ENCODE measurements around the gene DSCAML1. TPM values are rescaled to one million over a fixed set of nuclear protein-coding genes. Genes with fewer than 3 reads are reported as not detected.

Gene DSCAML1
- total and polyA plus RNA-seq, 9 of the 15 experiments (the other 6 are each of a cell fraction or from before 2014, with no cell fraction given), result not detected

DNA sequence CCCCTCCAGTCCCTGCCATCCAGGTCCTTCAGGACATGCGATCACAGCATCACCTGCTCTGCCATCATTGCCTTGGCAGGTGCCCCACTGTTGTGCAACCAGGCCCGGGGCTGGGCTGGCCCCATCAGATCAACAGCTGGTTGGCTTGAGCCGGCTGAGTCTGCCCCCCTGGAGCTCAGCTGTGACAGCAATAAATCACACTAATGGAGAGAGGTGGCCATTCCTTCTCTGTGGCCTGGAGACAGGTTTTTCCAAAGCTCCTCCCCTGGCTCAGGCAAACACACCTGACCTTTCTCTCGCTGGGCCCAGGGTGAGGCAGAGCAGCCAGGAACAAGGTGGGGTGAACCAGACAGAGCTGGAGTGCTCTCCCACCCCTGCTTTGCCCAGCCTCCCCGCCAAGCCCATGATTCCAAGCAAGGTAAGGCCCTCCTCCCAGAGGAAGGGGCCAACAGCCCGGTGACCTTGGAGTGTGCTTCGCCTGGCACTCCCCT lies 36.4 kb upstream of the DSCAML1 start (continued):
- no peak for TF ChIP-seq CEBPG (CRISPR knock-in tag; IDR thresholded peaks at IDR 0.05)
- TF ChIP-seq CEBPG (tag; conservative IDR thresholded peaks at IDR 0.05 in 1 of 2, IDR thresholded peaks at IDR 0.05 in 1 of 2), result peak in 1 of 2 experiments; percentile 65; a peak in 2 of 4 replicates
- TF ChIP-seq TFAP4 (CRISPR knock-in tag; IDR thresholded peaks at IDR 0.05; ENCODE audit: borderline replicate concordance), result peak; percentile 15; the same call in 1 of the 2 replicates
- TF ChIP-seq, protein P1, sequence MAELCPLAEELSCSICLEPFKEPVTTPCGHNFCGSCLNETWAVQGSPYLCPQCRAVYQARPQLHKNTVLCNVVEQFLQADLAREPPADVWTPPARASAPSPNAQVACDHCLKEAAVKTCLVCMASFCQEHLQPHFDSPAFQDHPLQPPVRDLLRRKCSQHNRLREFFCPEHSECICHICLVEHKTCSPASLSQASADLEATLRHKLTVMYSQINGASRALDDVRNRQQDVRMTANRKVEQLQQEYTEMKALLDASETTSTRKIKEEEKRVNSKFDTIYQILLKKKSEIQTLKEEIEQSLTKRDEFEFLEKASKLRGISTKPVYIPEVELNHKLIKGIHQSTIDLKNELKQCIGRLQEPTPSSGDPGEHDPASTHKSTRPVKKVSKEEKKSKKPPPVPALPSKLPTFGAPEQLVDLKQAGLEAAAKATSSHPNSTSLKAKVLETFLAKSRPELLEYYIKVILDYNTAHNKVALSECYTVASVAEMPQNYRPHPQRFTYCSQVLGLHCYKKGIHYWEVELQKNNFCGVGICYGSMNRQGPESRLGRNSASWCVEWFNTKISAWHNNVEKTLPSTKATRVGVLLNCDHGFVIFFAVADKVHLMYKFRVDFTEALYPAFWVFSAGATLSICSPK (IDR thresholded peaks at IDR 0.05; ENCODE audit: borderline replicate concordance), result no peak

- CTCF ChIA-PET (ENCODE audit: low intra/inter-chr PET ratio), result no interaction called here
- in situ Hi-C loops (cut with MboI) (no loop called here), intact Hi-C loops (cut with micrococcal nuclease) (no loop called here)
- no peak for ATAC-seq
- no peaks in the 10 kb centered on the region for H3K79me2 ChIP-seq (ENCODE audit: control insufficient read depth, insufficient read depth, low read length)
- no peak overlapping the region for H3K4me2 ChIP-seq (ENCODE audit: insufficient read depth, low read length)
- no peak for FAIRE-seq
- no peak overlapping the region for H3K27ac ChIP-seq (ENCODE audit: extremely low read depth, low read depth, low read length)
- H3K4me3 ChIP-seq, result no peak overlapping the region
- WGBS (ENCODE audit: insufficient coverage, low coverage, missing lambda C conversion rate), result 0% methylated on average over 8 of the region's 8 CpGs
- peaks cover 3% of the 10 kb centered on the region for H3K9me1 ChIP-seq (ENCODE audit: control insufficient read depth, insufficient read depth, low read length)
- H3K27me3 ChIP-seq (ENCODE audit: control insufficient read depth in 2 of 2, insufficient read depth in 2 of 2, low read length in 2 of 2), result peaks cover 41 to 95% of the 10 kb centered on the region in 2 experiments; a peak in 4 of 5 replicates
- no peak for DNase-seq (ENCODE audit: extremely low read depth in 1 of 4, low spot score in 3 of 4)
- no peak overlapping the region for H3K9ac ChIP-seq (ENCODE audit: insufficient read depth in 1 of 2, low read depth in 2 of 2, low read length in 2 of 2)
- POLR2A ChIA-PET, result interaction anchor here (0.6 to 1.4 kb wide), 2 partner anchors 10 to 97 kb away, joined by 4 to 5 read pairs; no protein-coding TSS in a partner anchor
- H3K36me3 ChIP-seq (ENCODE audit: control insufficient read depth, insufficient read depth, low read length), result no peaks in the 10 kb centered on the region
- peaks cover 0 to 14% of the 10 kb centered on the region in 2 experiments; a peak in 2 of 5 replicates for H3K4me1 ChIP-seq (replicated peaks in 1 of 2; ENCODE audit: control insufficient read depth in 2 of 2, insufficient read depth in 2 of 2, low read length in 2 of 2)
- no peak overlapping the region for H2AFZ ChIP-seq (ENCODE audit: low read depth, low read length)
- H4K20me1 ChIP-seq (replicated peaks; ENCODE audit: control insufficient read depth, insufficient read depth, low read length), result 0 out of 2 replicates have a peak, but pooled peaks cover 4% of the 10 kb centered on the region
- no peaks in the 10 kb centered on the region for H3K9me3 ChIP-seq (replicated peaks; ENCODE audit: control insufficient read depth, insufficient read depth, low read depth, low read length)
- BruUV-seq (replicated peaks), result no TSS peak
- no peak for TF ChIP-seq MCM5 (IDR thresholded peaks at IDR 0.05; ENCODE audit: low read depth)
- no peak for TF ChIP-seq PHTF2 (CRISPR knock-in tag; IDR thresholded peaks at IDR 0.05)
- TF ChIP-seq ZNF277 (CRISPR knock-in tag; IDR thresholded peaks at IDR 0.05; ENCODE audit: borderline replicate concordance), result no peak
- TF ChIP-seq KDM4B (IDR thresholded peaks at IDR 0.05; ENCODE audit: borderline replicate concordance in 2 of 2, low read depth in 1 of 2), result no peak
- no peak for TF ChIP-seq NRF1 (conservative IDR thresholded peaks at IDR 0.05 in 1 of 2, IDR thresholded peaks at IDR 0.05 in 1 of 2)
- TF ChIP-seq CBX2 (IDR thresholded peaks at IDR 0.05; ENCODE audit: insufficient read depth, low read length, poor library complexity, severe bottlenecking), result no peak
- no peak for TF ChIP-seq ARHGAP35 (IDR thresholded peaks at IDR 0.05; ENCODE audit: partially characterized antibody)
- no peak for TF ChIP-seq ZNF766 (CRISPR knock-in tag; conservative IDR thresholded peaks at IDR 0.05)
- TF ChIP-seq, protein P2, sequence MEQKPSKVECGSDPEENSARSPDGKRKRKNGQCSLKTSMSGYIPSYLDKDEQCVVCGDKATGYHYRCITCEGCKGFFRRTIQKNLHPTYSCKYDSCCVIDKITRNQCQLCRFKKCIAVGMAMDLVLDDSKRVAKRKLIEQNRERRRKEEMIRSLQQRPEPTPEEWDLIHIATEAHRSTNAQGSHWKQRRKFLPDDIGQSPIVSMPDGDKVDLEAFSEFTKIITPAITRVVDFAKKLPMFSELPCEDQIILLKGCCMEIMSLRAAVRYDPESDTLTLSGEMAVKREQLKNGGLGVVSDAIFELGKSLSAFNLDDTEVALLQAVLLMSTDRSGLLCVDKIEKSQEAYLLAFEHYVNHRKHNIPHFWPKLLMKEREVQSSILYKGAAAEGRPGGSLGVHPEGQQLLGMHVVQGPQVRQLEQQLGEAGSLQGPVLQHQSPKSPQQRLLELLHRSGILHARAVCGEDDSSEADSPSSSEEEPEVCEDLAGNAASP (IDR thresholded peaks at IDR 0.05), result no peak
- no peak for TF ChIP-seq NR4A1 (CRISPR knock-in tag; IDR thresholded peaks at IDR 0.05)
- no peak for TF ChIP-seq NR4A1 (tag; IDR thresholded peaks at IDR 0.05)
- no peak for TF ChIP-seq FOXK2 (conservative IDR thresholded peaks at IDR 0.05 in 1 of 2, IDR thresholded peaks at IDR 0.05 in 1 of 2; ENCODE audit: low read depth in 2 of 2)
Measured at GRCh38 chr11:117832511-117832910, 35.5 kb upstream of the DSCAML1 start.

Measured in K562 (cell line).